GM18861 (cell line): ENCODE results near the gene TAS1R1.

Source experiments
- ATAC-seq: cut with Tn5 transposase; IDR thresholded peaks from one replicate; pipeline ENCODE4 v1.9.1; 2021; ENCODE audit not compliant: unreplicated experiment

The TAS1R1 gene

GRCh38 chr1:6570987-6571386 lies 15.9 kb downstream of the TAS1R1 start:
- no peak for ATAC-seq

- no peak for ATAC-seq
Observed at GRCh38 chr1:6572653-6573383, 17.7 kb downstream of the TAS1R1 start.

- ATAC-seq = no peak
Observed at GRCh38 chr1:6574025-6574620, 19.0 kb downstream of the TAS1R1 start.

- ATAC-seq = no peak
Observed at GRCh38 chr1:6574818-6575217, 19.7 kb downstream of the TAS1R1 start.

GRCh38 chr1:6577831-6578525 lies 22.9 kb downstream of the TAS1R1 start:
- no peak for ATAC-seq

- no peak for ATAC-seq
Observed at GRCh38 chr1:6578624-6579373, 23.7 kb downstream of the TAS1R1 start.

GRCh38 chr1:6579374-6580118 lies 24.4 kb downstream of the TAS1R1 start, which contains the start of gene ZBTB48:
TSS of gene ZBTB48 (plus strand) at chr1:6579994. CDS start at chr1:6580610, 616 bp downstream.
- ATAC-seq = peak; percentile 93

- no peak for ATAC-seq
Observed at GRCh38 chr1:6580119-6580592, 25.0 kb downstream of the TAS1R1 start.

- no peak for ATAC-seq
Observed at GRCh38 chr1:6580593-6581409, 25.7 kb downstream of the TAS1R1 start.

- ATAC-seq = no peak
Observed at GRCh38 chr1:6581561-6582305, 26.6 kb downstream of the TAS1R1 start.

- ATAC-seq = no peak
Observed at GRCh38 chr1:6582370-6582769, 27.3 kb downstream of the TAS1R1 start.

GRCh38 chr1:6584126-6585080 lies 29.3 kb downstream of the TAS1R1 start:
- no peak for ATAC-seq

GRCh38 chr1:6585081-6585722 lies 30.1 kb downstream of the TAS1R1 start:
- no peak for ATAC-seq

- no peak for ATAC-seq
Observed at GRCh38 chr1:6585841-6586240, 30.7 kb downstream of the TAS1R1 start.

GRCh38 chr1:6586404-6586816 lies 31.3 kb downstream of the TAS1R1 start:
- ATAC-seq = no peak

GRCh38 chr1:6587261-6588005 lies 32.3 kb downstream of the TAS1R1 start:
- ATAC-seq = no peak
